Spinal cord (tissue), 10 donors: Measurements from ENCODE around the gene ELMOD3. TPM values are rescaled to one million over a fixed set of nuclear protein-coding genes. Genes with fewer than 3 reads are reported as not detected.

Source experiments
- DNase-seq, 6 donors: peaks; one replicate each; pipeline versions ENCODE4 v3.0.0 to v3.0.0-alpha.2; 2013 to 2015; ENCODE audit warnings: low spot score in 6 of 6, low read depth in 4 of 6
- H3K27ac ChIP-seq: one replicate; pipeline ENCODE4 v1.5.1; 2013; ENCODE audit warnings: low read depth, low read length, control low read depth
- H3K27me3 ChIP-seq: one replicate; pipeline ENCODE4 v1.6.1; 2013; ENCODE audit warnings: low read length; ENCODE audit not compliant: control insufficient read depth, insufficient read depth
- H3K36me3 ChIP-seq: one replicate; pipeline ENCODE4 v1.6.1; 2013; ENCODE audit warnings: low read length; ENCODE audit not compliant: control insufficient read depth, insufficient read depth
- H3K4me1 ChIP-seq: one replicate; pipeline ENCODE4 v1.6.1; 2013; ENCODE audit warnings: low read length; ENCODE audit not compliant: control insufficient read depth, insufficient read depth
- H3K4me3 ChIP-seq: one replicate; pipeline ENCODE4 v1.5.1; 2013; ENCODE audit warnings: low read depth, low read length, control low read depth
- H3K9me3 ChIP-seq: one replicate; pipeline ENCODE4 v1.6.1; 2013; ENCODE audit warnings: low read length; ENCODE audit not compliant: control insufficient read depth, insufficient read depth
- WGBS: methylation state at CpG from one replicate; pipeline ENCODE4 v1.1.5; 2013; ENCODE audit warnings: missing lambda C conversion rate; ENCODE audit not compliant: insufficient coverage; 5-methylcytosine and 5-hydroxymethylcytosine counted together
- polyA plus RNA-seq, 2 donors: library from polyadenylated mRNA; unstranded; fragments of 120-200 nt; gene quantifications; one replicate each; pipeline ENCODE4 v1.2.1, GENCODE V29; 2013; ENCODE audit not compliant: insufficient read length in 2 of 2
- total RNA-seq, 2 donors: library from RNA; depleted of rRNA in 1 of 2; stranded (reverse); fragments of 120-200 nt in 1 of 2; fragments of >200 nt in 1 of 2; gene quantifications; one replicate each; pipeline versions ENCODE4 v1.2.3 to v1.2.4, GENCODE V29; 2013 to 2014
- donor health status: healthy.

Gene ELMOD3
- total and polyA plus RNA-seq, 4 donors, result 17.4 to 35.7 (median 24.5) TPM

GRCh38 chr2:85397925-85398331 lies 43.4 kb downstream of the ELMOD3 start:
- no peak overlapping the region for H3K4me3 ChIP-seq
- WGBS, result 86% methylated on average over 4 of the region's 4 CpGs
- H3K9me3 ChIP-seq, result no peaks in the 10 kb centered on the region
- no peaks in the 10 kb centered on the region for H3K27me3 ChIP-seq
- H3K4me1 ChIP-seq, result peaks cover 55% of the 10 kb centered on the region
- no peak for DNase-seq
- H3K27ac ChIP-seq, result no peak overlapping the region
- peaks cover 16% of the 10 kb centered on the region for H3K36me3 ChIP-seq

GRCh38 chr2:85398426-85399182 lies 44.0 kb downstream of the ELMOD3 start:
- Histone ChIP-seq H3K27me3 (no peaks in the 10 kb centered on the region), H3K9me3 (no peaks in the 10 kb centered on the region), H3K27ac (no peak overlapping the region), H3K36me3 (peaks cover 15% of the 10 kb centered on the region), H3K4me3 (no peak overlapping the region), H3K4me1 (peaks cover 55% of the 10 kb centered on the region)
- 86% methylated on average over 8 of the region's 8 CpGs for WGBS
- no peak for DNase-seq

GRCh38 chr2:85399183-85399455 lies 44.5 kb downstream of the ELMOD3 start:
- WGBS, result 94% methylated on average over 8 of the region's 8 CpGs
- Histone ChIP-seq H3K4me1 (peaks cover 50% of the 10 kb centered on the region), H3K27ac (no peak overlapping the region), H3K27me3 (no peaks in the 10 kb centered on the region), H3K9me3 (no peaks in the 10 kb centered on the region), H3K36me3 (peaks cover 15% of the 10 kb centered on the region), H3K4me3 (no peak overlapping the region)
- DNase-seq, result no peak

GRCh38 chr2:85400023-85400422 lies 45.5 kb downstream of the ELMOD3 start:
- no peaks in the 10 kb centered on the region for H3K27me3 ChIP-seq
- no peak for DNase-seq

GRCh38 chr2:85400541-85401463 lies 46.2 kb downstream of the ELMOD3 start:
- 40% methylated on average over 11 of the region's 14 CpGs for WGBS
- Histone ChIP-seq H3K4me1 (peaks cover 36% of the 10 kb centered on the region), H3K27me3 (no peaks in the 10 kb centered on the region), H3K27ac (no peak overlapping the region), H3K4me3 (no peak overlapping the region), H3K9me3 (no peaks in the 10 kb centered on the region), H3K36me3 (peaks cover 11% of the 10 kb centered on the region)
- peak in 3 of 6 donors; percentile 52 to 83 (median 76) for DNase-seq

More at GRCh38 chr2:85400023-85400422, 45.5 kb downstream of the ELMOD3 start:
- no peak overlapping the region for H3K27ac ChIP-seq
- peaks cover 12% of the 10 kb centered on the region for H3K36me3 ChIP-seq
- H3K4me1 ChIP-seq, result peaks cover 41% of the 10 kb centered on the region
- WGBS, result 96% methylated on average over 5 of the region's 8 CpGs
- H3K9me3 ChIP-seq, result no peaks in the 10 kb centered on the region
- H3K4me3 ChIP-seq, result no peak overlapping the region

GRCh38 chr2:85401464-85401805 lies 46.9 kb downstream of the ELMOD3 start:
- peak in 1 of 6 donors; percentile 0 for DNase-seq
- Histone ChIP-seq H3K27me3 (no peaks in the 10 kb centered on the region), H3K27ac (no peak overlapping the region), H3K9me3 (no peaks in the 10 kb centered on the region), H3K4me3 (no peak overlapping the region), H3K36me3 (peaks cover 11% of the 10 kb centered on the region), H3K4me1 (peaks cover 33% of the 10 kb centered on the region)
- WGBS, result 86% methylated on average over 7 of the region's 7 CpGs

- 94% methylated on average over 6 of the region's 8 CpGs for WGBS
- peaks cover 29% of the 10 kb centered on the region for H3K4me1 ChIP-seq
- no peaks in the 10 kb centered on the region for H3K9me3 ChIP-seq
- no peaks in the 10 kb centered on the region for H3K27me3 ChIP-seq
- no peak overlapping the region for H3K27ac ChIP-seq
- H3K4me3 ChIP-seq, result no peak overlapping the region
- peak in 1 of 6 donors; percentile 0 for DNase-seq
- peaks cover 11% of the 10 kb centered on the region for H3K36me3 ChIP-seq
Observed at GRCh38 chr2:85401844-85402243, 47.3 kb downstream of the ELMOD3 start.

- 54% methylated on average over 9 of the region's 15 CpGs for WGBS
- no peaks in the 10 kb centered on the region for H3K9me3 ChIP-seq
- H3K27ac ChIP-seq, result peak overlapping the region; percentile 13
- peaks cover under 1% of the 10 kb centered on the region for H3K36me3 ChIP-seq
- no peak overlapping the region for H3K4me3 ChIP-seq
- peak in 2 of 6 donors; percentile 45 to 46 for DNase-seq
- peaks cover 19% of the 10 kb centered on the region for H3K4me1 ChIP-seq
- no peaks in the 10 kb centered on the region for H3K27me3 ChIP-seq
Observed at GRCh38 chr2:85405201-85406059, 50.9 kb downstream of the ELMOD3 start.

- 68% methylated on average over 10 of the region's 12 CpGs for WGBS
- Histone ChIP-seq H3K4me3 (no peak within 1 kb of the TSS), H3K9me3 (no peaks in the 10 kb centered on the region), H3K4me1 (peaks cover 16% of the 10 kb centered on the region), H3K27ac (no peak within 1 kb of the TSS), H3K27me3 (peaks cover 12% of the 10 kb centered on the region), H3K36me3 (no peaks in the 10 kb centered on the region)
- DNase-seq, result no peak
Observed at GRCh38 chr2:85409845-85410583, 55.4 kb downstream of the ELMOD3 start, which contains the start of gene CAPG. TSS of gene CAPG (minus strand) at chr2:85410366. CDS start at chr2:85402145, 8,221 bp downstream.
